Smooth muscle cell (in vitro differentiated cells): Measurements from ENCODE around the gene SETBP1. TPM values are rescaled to one million over a fixed set of nuclear protein-coding genes. Genes with fewer than 3 reads are reported as not detected.

ENCODE experiments used
- DNase-seq: peaks from one replicate; lab custom pipeline; 2025; ENCODE audit not compliant: unreplicated experiment; lab: John Stamatoyannopoulos, UW
- H2AFZ ChIP-seq: fragments of 200-600 bp; sonication (generic); 2 replicates; pipeline ENCODE4 v1.6.0; 2016; ENCODE audit warnings: antibody characterized with exemption, low read depth, mild to moderate bottlenecking
- H3F3A ChIP-seq: fragments of 200-600 bp; sonication (generic); 2 replicates; pipeline ENCODE4 v1.6.0; 2017; ENCODE audit warnings: antibody characterized with exemption, low read depth
- H3K27ac ChIP-seq: fragments of 200-600 bp; sonication (generic); 2 replicates; pipeline ENCODE4 v1.5.1; 2016; ENCODE audit warnings: low read depth, mild to moderate bottlenecking
- H3K27me3 ChIP-seq: fragments of 200-600 bp; sonication (generic); 2 replicates; pipeline ENCODE4 v1.6.1; 2016; ENCODE audit warnings: low read depth, mild to moderate bottlenecking
- H3K36me3 ChIP-seq: fragments of 200-600 bp; sonication (generic); 2 replicates; pipeline ENCODE4 v1.5.1; 2016; ENCODE audit warnings: low read depth
- H3K4me1 ChIP-seq: fragments of 200-600 bp; sonication (generic); 2 replicates; pipeline ENCODE4 v1.5.1; 2016; ENCODE audit warnings: low read depth
- H3K4me2 ChIP-seq: fragments of 200-600 bp; sonication (generic); 2 replicates; pipeline ENCODE4 v1.6.0; 2016; ENCODE audit warnings: mild to moderate bottlenecking
- H3K4me3 ChIP-seq: fragments of 200-600 bp; sonication (generic); 2 replicates; pipeline ENCODE4 v1.5.1; 2016; ENCODE audit warnings: mild to moderate bottlenecking
- H3K79me2 ChIP-seq: fragments of 200-600 bp; sonication (generic); 2 replicates; pipeline ENCODE4 v1.6.0; 2016; ENCODE audit warnings: low read depth, mild to moderate bottlenecking
- H3K9ac ChIP-seq: fragments of 200-600 bp; sonication (generic); 2 replicates; pipeline ENCODE4 v1.6.0; 2016; ENCODE audit warnings: low read depth
- H3K9me3 ChIP-seq: fragments of 200-600 bp; sonication (generic); replicated peaks from 2 replicates; pipeline ENCODE4 v1.5.1; 2016; ENCODE audit warnings: low read depth
- H4K20me1 ChIP-seq: fragments of 200-600 bp; sonication (generic); 2 replicates; pipeline ENCODE4 v1.6.0; 2016; ENCODE audit warnings: low read depth
- CTCF ChIP-seq: fragments of 200-600 bp; sonication (generic); IDR thresholded peaks from 2 replicates; pipeline ENCODE4 v1.5.1; 2017; ENCODE audit warnings: borderline replicate concordance, mild to moderate bottlenecking, antibody characterized with exemption; ENCODE audit not compliant: insufficient read depth, poor library complexity, severe bottlenecking
- WGBS: methylation state at CpG from one replicate; pipeline ENCODE4 v1.1.7; 2016; ENCODE audit warnings: low lambda C conversion rate; 5-methylcytosine and 5-hydroxymethylcytosine counted together
- polyA plus RNA-seq: library from polyadenylated mRNA; unstranded; fragments of >200 nt; fragmentation: Nextera tagmentation; extraction: Ambion mirVana; gene quantifications from 2 replicates; pipeline ENCODE4 v1.2.1, GENCODE V29; 2016
- total RNA-seq: library from RNA; depleted of rRNA; stranded (reverse); fragments of >200 nt; gene quantifications from 2 replicates; pipeline ENCODE4 v1.2.3, GENCODE V29; 2014

The SETBP1 gene
- total and polyA plus RNA-seq, 2 experiments from 2014 or later: 6.1 to 17.7 TPM

GRCh38 chr18:44817831-44818473 is 137.3 kb downstream of the SETBP1 start:
- H3K79me2 ChIP-seq: peaks cover 22% of the 10 kb centered on the region
- no peak overlapping the region for H2AFZ ChIP-seq
- no peak for DNase-seq
- H3K36me3 ChIP-seq: no peaks in the 10 kb centered on the region
- peaks cover 11% of the 10 kb centered on the region for H3K4me1 ChIP-seq
- H3K9ac ChIP-seq: no peak overlapping the region
- no peak overlapping the region for H3K4me3 ChIP-seq
- WGBS: 91% methylated on average over 10 of the region's 10 CpGs
- no peaks in the 10 kb centered on the region for H3K27me3 ChIP-seq
- no peaks in the 10 kb centered on the region for H4K20me1 ChIP-seq
- H3K9me3 ChIP-seq: no peaks in the 10 kb centered on the region
- H3K4me2 ChIP-seq: no peak overlapping the region
- no peak for TF ChIP-seq CTCF
- H3F3A ChIP-seq: no peaks in the 10 kb centered on the region
- no peak overlapping the region for H3K27ac ChIP-seq

- no peaks in the 10 kb centered on the region for H4K20me1 ChIP-seq
- H3K9me3 ChIP-seq: no peaks in the 10 kb centered on the region
- peaks cover 16% of the 10 kb centered on the region for H3K79me2 ChIP-seq
- no peak overlapping the region for H2AFZ ChIP-seq
- no peak for DNase-seq
- no peaks in the 10 kb centered on the region for H3F3A ChIP-seq
- TF ChIP-seq CTCF: no peak
- H3K4me3 ChIP-seq: no peak overlapping the region
- no peak overlapping the region for H3K9ac ChIP-seq
- no peak overlapping the region for H3K4me2 ChIP-seq
- no peak overlapping the region for H3K27ac ChIP-seq
- no peaks in the 10 kb centered on the region for H3K27me3 ChIP-seq
- WGBS: 94% methylated on average over 7 of the region's 7 CpGs
- H3K4me1 ChIP-seq: peaks cover 11% of the 10 kb centered on the region
- H3K36me3 ChIP-seq: no peaks in the 10 kb centered on the region
These were observed 138.1 kb downstream of the SETBP1 start for GRCh38 chr18:44818668-44819403.

- Histone ChIP-seq H3K36me3 (no peaks in the 10 kb centered on the region), H3K79me2 (peaks cover 15% of the 10 kb centered on the region), H3F3A (no peaks in the 10 kb centered on the region), H3K27ac (no peak overlapping the region), H3K4me1 (peaks cover 14% of the 10 kb centered on the region), H3K27me3 (no peaks in the 10 kb centered on the region), H3K4me2 (no peak overlapping the region), H4K20me1 (no peaks in the 10 kb centered on the region), H3K9ac (no peak overlapping the region), H2AFZ (no peak overlapping the region), H3K4me3 (no peak overlapping the region), H3K9me3 (no peaks in the 10 kb centered on the region)
- 88% methylated on average over 6 of the region's 6 CpGs for WGBS
- no peak for DNase-seq
- TF ChIP-seq CTCF: no peak
These were observed 139.3 kb downstream of the SETBP1 start for GRCh38 chr18:44819944-44820510.
